OCI-LY3 (cell line): Measurements from ENCODE around the gene FBP1.

Experiments used
- H2AFZ ChIP-seq: fragments of 200-600, 300-600 bp; shearing (Covaris generic); 2 replicates; pipeline ENCODE4 v1.6.0; 2014; ENCODE audit warnings: antibody characterized with exemption, low read depth, low read length
- H3K27ac ChIP-seq: fragments of 200-600, 300-600 bp; sonication (generic); 2 replicates; pipeline ENCODE4 v1.5.1; 2014; ENCODE audit warnings: mild to moderate bottlenecking, low read length, moderate library complexity, mixed read lengths
- H3K27me3 ChIP-seq: fragments of 200-600, 300-600 bp; sonication (generic); 2 replicates; pipeline ENCODE4 v1.6.1; 2014; ENCODE audit warnings: low read depth, low read length, mixed read lengths
- H3K36me3 ChIP-seq: fragments of 200-600, 300-600 bp; sonication (generic); replicated peaks from 2 replicates; pipeline ENCODE3; 2014; ENCODE audit warnings: low read depth, low read length, mixed read lengths
- H3K4me1 ChIP-seq: fragments of 300-600, 200-600 bp; sonication (generic); 2 replicates; pipeline ENCODE4 v1.6.1; 2014; ENCODE audit warnings: low read length, mixed read lengths
- H3K4me2 ChIP-seq: fragments of 200-600, 300-600 bp; sonication (generic); 2 replicates; pipeline ENCODE4 v1.6.1; 2014; ENCODE audit warnings: low read length, mixed read lengths
- H3K4me3 ChIP-seq: fragments of 300-600, 200-600 bp; sonication (generic); 2 replicates; pipeline ENCODE4 v1.5.1; 2014; ENCODE audit warnings: antibody characterized with exemption, mild to moderate bottlenecking, low read length, moderate library complexity
- H3K79me2 ChIP-seq: fragments of 300-600, 200-600 bp; shearing (Covaris generic); 2 replicates; pipeline ENCODE4 v1.6.1; 2014; ENCODE audit warnings: mild to moderate bottlenecking, low read length, mixed read lengths
- H3K9ac ChIP-seq: fragments of 300-600, 200-600 bp; shearing (Covaris generic); 2 replicates; pipeline ENCODE4 v1.6.0; 2014; ENCODE audit warnings: mild to moderate bottlenecking, low read length, moderate library complexity
- H3K9me3 ChIP-seq: fragments of 200-600, 300-600 bp; shearing (Covaris generic); 2 replicates; pipeline ENCODE4 v1.6.1; 2014; ENCODE audit warnings: low read length, mixed read lengths; ENCODE audit not compliant: insufficient read depth
- H4K20me1 ChIP-seq: fragments of 200-600, 300-600 bp; sonication (generic); 2 replicates; pipeline ENCODE4 v1.6.1; 2016; ENCODE audit warnings: low read length, mixed read lengths; ENCODE audit not compliant: insufficient read depth
- EZH2phosphoT487 ChIP-seq: fragments of 200-600 bp; shearing (Covaris generic); IDR thresholded peaks from 2 replicates; pipeline ENCODE4 v1.6.1; 2018; ENCODE audit warnings: antibody characterized with exemption, mixed run types, low read depth
- TF ChIP-seq, protein P1 (sequence below): fragments of 200-600, 300-600 bp; sonication (generic); IDR thresholded peaks from 2 replicates; pipeline ENCODE4 v1.5.1; 2014; ENCODE audit warnings: antibody characterized with exemption, low read length, low read depth

The FBP1 gene

GRCh38 chr9:94612071-94612470, 27.2 kb downstream of the FBP1 start:
- Histone ChIP-seq H3K27ac (no peak overlapping the region), H3K36me3 (no peaks in the 10 kb centered on the region), H3K9me3 (no peaks in the 10 kb centered on the region), H3K4me2 (no peak overlapping the region), H3K27me3 (peaks cover 27% of the 10 kb centered on the region), H4K20me1 (no peaks in the 10 kb centered on the region), H3K9ac (no peak overlapping the region), H3K4me3 (no peak overlapping the region), H2AFZ (no peak overlapping the region), H3K79me2 (no peaks in the 10 kb centered on the region), H3K4me1 (peaks cover 12% of the 10 kb centered on the region)
- TF ChIP-seq, protein P1, sequence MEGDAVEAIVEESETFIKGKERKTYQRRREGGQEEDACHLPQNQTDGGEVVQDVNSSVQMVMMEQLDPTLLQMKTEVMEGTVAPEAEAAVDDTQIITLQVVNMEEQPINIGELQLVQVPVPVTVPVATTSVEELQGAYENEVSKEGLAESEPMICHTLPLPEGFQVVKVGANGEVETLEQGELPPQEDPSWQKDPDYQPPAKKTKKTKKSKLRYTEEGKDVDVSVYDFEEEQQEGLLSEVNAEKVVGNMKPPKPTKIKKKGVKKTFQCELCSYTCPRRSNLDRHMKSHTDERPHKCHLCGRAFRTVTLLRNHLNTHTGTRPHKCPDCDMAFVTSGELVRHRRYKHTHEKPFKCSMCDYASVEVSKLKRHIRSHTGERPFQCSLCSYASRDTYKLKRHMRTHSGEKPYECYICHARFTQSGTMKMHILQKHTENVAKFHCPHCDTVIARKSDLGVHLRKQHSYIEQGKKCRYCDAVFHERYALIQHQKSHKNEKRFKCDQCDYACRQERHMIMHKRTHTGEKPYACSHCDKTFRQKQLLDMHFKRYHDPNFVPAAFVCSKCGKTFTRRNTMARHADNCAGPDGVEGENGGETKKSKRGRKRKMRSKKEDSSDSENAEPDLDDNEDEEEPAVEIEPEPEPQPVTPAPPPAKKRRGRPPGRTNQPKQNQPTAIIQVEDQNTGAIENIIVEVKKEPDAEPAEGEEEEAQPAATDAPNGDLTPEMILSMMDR: no peak
- no peak for TF ChIP-seq EZH2phosphoT487

GRCh38 chr9:94611638-94612068, 27.7 kb downstream of the FBP1 start:
- peaks cover 16% of the 10 kb centered on the region for H3K4me1 ChIP-seq
- H3K79me2 ChIP-seq: no peaks in the 10 kb centered on the region
- H3K9ac ChIP-seq: no peak overlapping the region
- peaks cover 30% of the 10 kb centered on the region for H3K27me3 ChIP-seq
- no peak overlapping the region for H3K4me3 ChIP-seq
- H3K4me2 ChIP-seq: no peak overlapping the region
- no peak overlapping the region for H3K27ac ChIP-seq
- TF ChIP-seq, protein P1: no peak
- TF ChIP-seq EZH2phosphoT487: no peak
- H2AFZ ChIP-seq: no peak overlapping the region
- H3K36me3 ChIP-seq: no peaks in the 10 kb centered on the region
- H3K9me3 ChIP-seq: no peaks in the 10 kb centered on the region
- no peaks in the 10 kb centered on the region for H4K20me1 ChIP-seq

DNA sequence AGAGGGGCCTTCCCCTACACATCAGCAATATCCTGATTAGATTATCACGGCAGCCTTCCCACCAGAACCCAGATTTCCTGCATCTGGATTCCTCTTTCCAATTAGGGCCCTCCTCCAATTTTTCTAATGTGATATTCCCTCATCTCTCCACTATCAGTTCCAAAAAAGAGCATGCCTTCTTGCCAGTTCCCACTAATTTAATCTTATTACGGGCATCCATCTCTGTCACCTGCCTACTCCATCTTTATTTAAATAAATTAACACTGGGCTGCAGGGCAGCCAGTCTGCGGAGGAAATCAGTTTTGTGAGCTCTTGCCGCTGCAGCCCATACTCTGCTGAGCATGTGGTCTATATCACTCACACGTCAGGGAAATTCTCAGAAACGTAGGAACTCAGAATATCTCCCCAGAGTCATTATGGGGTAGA, 29.1 kb downstream of the FBP1 start:
- Histone ChIP-seq H4K20me1 (no peaks in the 10 kb centered on the region), H3K9me3 (no peaks in the 10 kb centered on the region), H2AFZ (no peak overlapping the region), H3K9ac (no peak overlapping the region), H3K4me2 (no peak overlapping the region), H3K27me3 (peaks cover 44% of the 10 kb centered on the region), H3K4me1 (peaks cover 18% of the 10 kb centered on the region), H3K79me2 (no peaks in the 10 kb centered on the region), H3K4me3 (no peak overlapping the region), H3K36me3 (no peaks in the 10 kb centered on the region), H3K27ac (no peak overlapping the region)
- no peak for TF ChIP-seq EZH2phosphoT487
- TF ChIP-seq, protein P1: no peak

DNA sequence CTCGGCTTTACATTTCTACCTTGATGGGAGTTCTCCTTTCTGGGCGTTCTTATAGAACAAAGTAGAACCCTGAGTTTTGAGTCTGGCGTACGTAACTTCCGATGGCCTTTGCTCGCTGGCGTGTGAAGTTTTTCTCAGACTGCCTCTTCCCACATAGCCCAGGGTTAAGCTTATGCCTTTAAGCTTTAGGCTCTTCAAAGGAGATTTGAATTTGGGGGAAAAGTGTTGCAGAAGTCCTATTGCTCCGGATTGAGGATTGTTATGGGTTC, 32.0 kb downstream of the FBP1 start:
- Histone ChIP-seq H3K9me3 (no peaks in the 10 kb centered on the region), H3K79me2 (no peaks in the 10 kb centered on the region), H3K27ac (no peak overlapping the region), H3K4me1 (peaks cover 32% of the 10 kb centered on the region), H2AFZ (peak overlapping the region; percentile 64), H3K4me3 (peak overlapping the region; percentile 62), H3K4me2 (peak overlapping the region; percentile 68), H3K36me3 (no peaks in the 10 kb centered on the region), H4K20me1 (no peaks in the 10 kb centered on the region), H3K27me3 (peaks cover 59% of the 10 kb centered on the region), H3K9ac (0 out of 2 replicates have a peak overlapping the region, but pooled peaks have one; percentile 4)
- TF ChIP-seq, protein P1: no peak
- no peak for TF ChIP-seq EZH2phosphoT487
